ENCODE measurements around the gene GYPC.

DNA sequence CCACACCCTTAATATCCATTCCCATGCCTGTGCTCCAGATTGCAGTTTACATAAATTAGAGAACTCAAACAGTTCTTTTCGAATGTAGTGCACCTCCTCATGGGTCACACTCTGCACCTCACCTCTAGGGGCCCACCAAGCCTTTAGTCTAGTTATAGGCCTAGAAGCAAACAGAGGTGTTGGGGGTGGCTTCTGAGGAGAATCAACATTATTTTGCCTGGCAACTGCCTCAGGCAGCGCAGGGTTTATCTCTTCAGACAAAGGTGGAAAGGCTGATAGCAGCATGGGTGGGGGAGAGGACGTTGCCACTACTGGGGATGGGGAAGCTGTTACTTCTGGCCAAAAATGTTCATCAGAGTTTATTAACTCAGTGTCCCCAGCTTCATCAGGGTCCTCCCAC lies 5.0 kb upstream of the GYPC start:
- TF ChIP-seq, protein P1, sequence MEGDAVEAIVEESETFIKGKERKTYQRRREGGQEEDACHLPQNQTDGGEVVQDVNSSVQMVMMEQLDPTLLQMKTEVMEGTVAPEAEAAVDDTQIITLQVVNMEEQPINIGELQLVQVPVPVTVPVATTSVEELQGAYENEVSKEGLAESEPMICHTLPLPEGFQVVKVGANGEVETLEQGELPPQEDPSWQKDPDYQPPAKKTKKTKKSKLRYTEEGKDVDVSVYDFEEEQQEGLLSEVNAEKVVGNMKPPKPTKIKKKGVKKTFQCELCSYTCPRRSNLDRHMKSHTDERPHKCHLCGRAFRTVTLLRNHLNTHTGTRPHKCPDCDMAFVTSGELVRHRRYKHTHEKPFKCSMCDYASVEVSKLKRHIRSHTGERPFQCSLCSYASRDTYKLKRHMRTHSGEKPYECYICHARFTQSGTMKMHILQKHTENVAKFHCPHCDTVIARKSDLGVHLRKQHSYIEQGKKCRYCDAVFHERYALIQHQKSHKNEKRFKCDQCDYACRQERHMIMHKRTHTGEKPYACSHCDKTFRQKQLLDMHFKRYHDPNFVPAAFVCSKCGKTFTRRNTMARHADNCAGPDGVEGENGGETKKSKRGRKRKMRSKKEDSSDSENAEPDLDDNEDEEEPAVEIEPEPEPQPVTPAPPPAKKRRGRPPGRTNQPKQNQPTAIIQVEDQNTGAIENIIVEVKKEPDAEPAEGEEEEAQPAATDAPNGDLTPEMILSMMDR (IDR thresholded peaks at IDR 0.05) = no peak
- no peak for TF ChIP-seq POLR2AphosphoS5 (IDR thresholded peaks at IDR 0.05)
